Smooth muscle cell of the brain vasculature (primary cell): ENCODE results near the gene PDE4B.
"Not testable (repeated sequence)": the region's sequence is repeated elsewhere in the genome, so short reads cannot be mapped to it uniquely, and the experiment has no call there.

Experiments used
- DNase-seq: peaks from one replicate; pipeline ENCODE4 v3.0.0-alpha.2; 2012; ENCODE audit warnings: low read depth, low spot score

Gene PDE4B

GRCh38 chr1:65814752-65815151 lies 22.1 kb downstream of the PDE4B start:
- DNase-seq: no peak

- DNase-seq: no peak
These were observed 25.2 kb downstream of the PDE4B start for GRCh38 chr1:65817891-65818290.

- no peak for DNase-seq
These were observed 26.3 kb downstream of the PDE4B start for GRCh38 chr1:65818966-65819365.

GRCh38 chr1:65820983-65821382 lies 28.3 kb downstream of the PDE4B start:
- DNase-seq: peak; percentile 28

GRCh38 chr1:65821386-65821785 lies 28.7 kb downstream of the PDE4B start:
- DNase-seq: no peak

- DNase-seq: no peak
These were observed 31.4 kb downstream of the PDE4B start for GRCh38 chr1:65824103-65824502.

GRCh38 chr1:65825741-65826140 lies 33.0 kb downstream of the PDE4B start:
- DNase-seq: no peak

GRCh38 chr1:65826782-65827181 lies 34.1 kb downstream of the PDE4B start:
- DNase-seq: no peak

- DNase-seq: no peak
These were observed 34.7 kb downstream of the PDE4B start for GRCh38 chr1:65827346-65827745.

GRCh38 chr1:65830306-65830705 lies 37.6 kb downstream of the PDE4B start:
- no peak for DNase-seq

GRCh38 chr1:65832296-65832695 lies 39.6 kb downstream of the PDE4B start:
- no peak for DNase-seq

- no peak for DNase-seq
These were observed 44.0 kb downstream of the PDE4B start for GRCh38 chr1:65836686-65837085.

- no peak for DNase-seq
These were observed 48.0 kb downstream of the PDE4B start for GRCh38 chr1:65840683-65841082.

GRCh38 chr1:65844296-65844695 lies 51.6 kb downstream of the PDE4B start:
- no peak for DNase-seq

- DNase-seq: no peak
These were observed 52.3 kb downstream of the PDE4B start for GRCh38 chr1:65844821-65845534.

GRCh38 chr1:65845535-65846060 lies 52.9 kb downstream of the PDE4B start:
- DNase-seq: no peak

- DNase-seq: no peak
These were observed 54.2 kb downstream of the PDE4B start for GRCh38 chr1:65846866-65847265.

- DNase-seq: no peak
These were observed 57.6 kb downstream of the PDE4B start for GRCh38 chr1:65850281-65850680.

GRCh38 chr1:65856591-65856990 lies 63.9 kb downstream of the PDE4B start:
- DNase-seq: not testable (repeated sequence)

- DNase-seq: no peak
These were observed 73.7 kb downstream of the PDE4B start for GRCh38 chr1:65866439-65866838.

GRCh38 chr1:65872301-65872700 lies 79.6 kb downstream of the PDE4B start:
- DNase-seq: no peak

GRCh38 chr1:65878342-65878741 lies 85.6 kb downstream of the PDE4B start:
- not testable (repeated sequence) for DNase-seq

- DNase-seq: no peak
These were observed 87.9 kb downstream of the PDE4B start for GRCh38 chr1:65880611-65881010.
